GM12891 (cell line): ENCODE measurements around the gene RBFOX2.

Experiments used
- PAX5 ChIP-seq: IDR thresholded peaks from 2 replicates; pipeline ENCODE4 v1.6.1; 2011; ENCODE audit warnings: low read length, moderate library complexity, mild to moderate bottlenecking; ENCODE audit not compliant: insufficient read depth, severe bottlenecking
- POLR2A ChIP-seq: IDR thresholded peaks from 2 replicates; pipeline ENCODE4 v1.6.1; 2011; ENCODE audit warnings: low read depth, low read length, control low read depth
- POLR2AphosphoS5 ChIP-seq: IDR thresholded peaks from 2 replicates; pipeline ENCODE4 v1.6.1; 2011; ENCODE audit warnings: low read depth, low read length, control low read depth
- SPI1 ChIP-seq: IDR thresholded peaks from 2 replicates; pipeline ENCODE4 v1.6.1; 2011; ENCODE audit warnings: low read depth, low read length, control low read depth
- TAF1 ChIP-seq: IDR thresholded peaks from 2 replicates; pipeline ENCODE4 v1.6.1; 2011; ENCODE audit warnings: low read depth, low read length, control low read depth

DNA sequence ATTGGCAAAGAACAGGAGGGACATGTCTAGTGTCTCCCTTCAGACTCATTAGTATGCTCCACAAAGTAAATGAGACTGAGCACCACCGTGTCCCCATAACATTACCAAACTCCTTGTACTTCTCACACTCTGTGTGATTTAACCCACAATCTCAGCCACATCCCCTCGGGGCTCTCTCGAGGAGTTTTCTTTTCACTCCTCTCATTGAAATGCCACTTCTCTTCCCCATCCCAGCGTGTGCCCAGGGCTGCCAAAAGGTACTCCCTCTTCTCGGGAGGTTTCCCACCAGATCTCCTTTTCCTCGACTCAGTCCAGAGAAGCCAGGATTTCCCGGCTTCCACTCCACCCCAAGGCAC lies 1.1 kb downstream of the RBFOX2 start:
- TF ChIP-seq POLR2AphosphoS5, result no peak
- no peak for TF ChIP-seq POLR2A
- TF ChIP-seq SPI1, result no peak
- TF ChIP-seq TAF1, result no peak
- no peak for TF ChIP-seq PAX5
